DOHH2 (cell line): ENCODE data around the gene MUC2.

ENCODE experiments used
- H3F3A ChIP-seq: fragments of 200-600 bp; sonication (generic), shearing (Covaris generic); 2 replicates; pipeline ENCODE4 v1.6.0; 2016; ENCODE audit warnings: antibody characterized with exemption, mild to moderate bottlenecking; ENCODE audit not compliant: control insufficient read depth, insufficient read depth
- H3K27ac ChIP-seq: fragments of 200-600 bp; sonication (generic); 2 replicates; pipeline ENCODE4 v1.5.1; 2014; ENCODE audit warnings: low read depth, mild to moderate bottlenecking, low read length, moderate library complexity
- H3K27me3 ChIP-seq: fragments of 200-600 bp; sonication (generic); 2 replicates; pipeline ENCODE4 v1.6.1; 2014; ENCODE audit warnings: mild to moderate bottlenecking, low read length, mixed read lengths; ENCODE audit not compliant: control insufficient read depth
- H3K36me3 ChIP-seq: fragments of 200-600 bp; sonication (generic); 2 replicates; pipeline ENCODE4 v1.6.1; 2014; ENCODE audit warnings: mild to moderate bottlenecking, low read length, moderate library complexity, mixed read lengths; ENCODE audit not compliant: control insufficient read depth
- H3K4me1 ChIP-seq: fragments of 200-600 bp; sonication (generic); 2 replicates; pipeline ENCODE4 v1.6.1; 2014; ENCODE audit warnings: mild to moderate bottlenecking, low read length, mixed read lengths; ENCODE audit not compliant: control insufficient read depth
- H3K4me2 ChIP-seq: fragments of 200-600 bp; sonication (generic); 2 replicates; pipeline ENCODE4 v1.6.0; 2014; ENCODE audit warnings: mild to moderate bottlenecking, low read length, moderate library complexity
- H3K4me3 ChIP-seq: fragments of 200-600 bp; sonication (generic); 2 replicates; pipeline ENCODE4 v1.5.1; 2014; ENCODE audit warnings: mild to moderate bottlenecking, low read length, mixed read lengths
- H3K79me2 ChIP-seq: fragments of 200-600 bp; sonication (generic); 2 replicates; pipeline ENCODE4 v1.6.1; 2014; ENCODE audit warnings: mild to moderate bottlenecking, low read length, mixed read lengths; ENCODE audit not compliant: control insufficient read depth
- H3K9me2 ChIP-seq: fragments of 200-600 bp; sonication (generic); replicated peaks from 2 replicates; pipeline ENCODE4 v1.6.1; 2014; ENCODE audit warnings: mild to moderate bottlenecking, low read length, mixed read lengths; ENCODE audit not compliant: control insufficient read depth
- H3K9me3 ChIP-seq: fragments of 200-600 bp; sonication (generic); 2 replicates; pipeline ENCODE4 v1.6.1; 2014; ENCODE audit warnings: antibody characterized with exemption, low read length, mixed read lengths; ENCODE audit not compliant: control insufficient read depth, insufficient read depth
- H4K20me1 ChIP-seq: fragments of 200-600 bp; sonication (generic); 2 replicates; pipeline ENCODE4 v1.6.0; 2014; ENCODE audit warnings: low read depth, mild to moderate bottlenecking, antibody characterized with exemption, low read length, moderate library complexity; ENCODE audit not compliant: control insufficient read depth, insufficient read depth
- EZH2phosphoT487 ChIP-seq: fragments of 200-600 bp; sonication (generic); IDR thresholded peaks from 2 replicates; pipeline ENCODE4 v1.6.1; 2017; ENCODE audit warnings: borderline replicate concordance, mild to moderate bottlenecking, antibody characterized with exemption, low read length, moderate library complexity, mixed read lengths
- TF ChIP-seq, protein P1 (sequence below): fragments of 200-600 bp; sonication (generic); IDR thresholded peaks from one replicate; pipeline ENCODE4 v1.5.1; 2014; ENCODE audit warnings: antibody characterized with exemption, mild to moderate bottlenecking, low read depth, low read length; ENCODE audit not compliant: poor library complexity, severe bottlenecking

The MUC2 gene

DNA sequence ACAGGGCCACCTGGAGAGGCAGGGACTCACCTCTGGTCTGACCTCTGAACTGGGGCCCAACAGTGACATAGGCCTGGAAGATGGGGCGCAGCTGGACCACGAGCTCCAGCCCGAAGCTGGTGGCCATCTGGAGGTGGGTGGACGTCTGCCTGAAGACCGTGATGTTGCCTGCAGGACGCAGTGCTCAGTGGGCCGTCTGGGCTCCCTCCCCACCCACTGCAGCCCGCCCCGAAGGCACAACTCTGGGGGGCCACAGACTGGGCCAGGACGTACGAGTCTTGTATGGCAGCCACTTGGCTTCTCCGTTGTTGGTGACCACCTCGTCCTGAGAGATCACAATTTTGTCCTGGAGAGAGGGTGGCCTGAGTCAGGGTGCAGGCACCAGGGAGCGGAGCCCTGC lies 46.1 kb upstream of the MUC2 start:
- no peaks in the 10 kb centered on the region for H3K27me3 ChIP-seq
- TF ChIP-seq EZH2phosphoT487 = no peak
- TF ChIP-seq, protein P1, sequence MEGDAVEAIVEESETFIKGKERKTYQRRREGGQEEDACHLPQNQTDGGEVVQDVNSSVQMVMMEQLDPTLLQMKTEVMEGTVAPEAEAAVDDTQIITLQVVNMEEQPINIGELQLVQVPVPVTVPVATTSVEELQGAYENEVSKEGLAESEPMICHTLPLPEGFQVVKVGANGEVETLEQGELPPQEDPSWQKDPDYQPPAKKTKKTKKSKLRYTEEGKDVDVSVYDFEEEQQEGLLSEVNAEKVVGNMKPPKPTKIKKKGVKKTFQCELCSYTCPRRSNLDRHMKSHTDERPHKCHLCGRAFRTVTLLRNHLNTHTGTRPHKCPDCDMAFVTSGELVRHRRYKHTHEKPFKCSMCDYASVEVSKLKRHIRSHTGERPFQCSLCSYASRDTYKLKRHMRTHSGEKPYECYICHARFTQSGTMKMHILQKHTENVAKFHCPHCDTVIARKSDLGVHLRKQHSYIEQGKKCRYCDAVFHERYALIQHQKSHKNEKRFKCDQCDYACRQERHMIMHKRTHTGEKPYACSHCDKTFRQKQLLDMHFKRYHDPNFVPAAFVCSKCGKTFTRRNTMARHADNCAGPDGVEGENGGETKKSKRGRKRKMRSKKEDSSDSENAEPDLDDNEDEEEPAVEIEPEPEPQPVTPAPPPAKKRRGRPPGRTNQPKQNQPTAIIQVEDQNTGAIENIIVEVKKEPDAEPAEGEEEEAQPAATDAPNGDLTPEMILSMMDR = no peak
- H3K79me2 ChIP-seq = no peaks in the 10 kb centered on the region
- no peak overlapping the region for H3K4me2 ChIP-seq
- no peaks in the 10 kb centered on the region for H3K9me3 ChIP-seq
- no peak overlapping the region for H3K27ac ChIP-seq
- H4K20me1 ChIP-seq = no peaks in the 10 kb centered on the region
- no peaks in the 10 kb centered on the region for H3K4me1 ChIP-seq
- no peaks in the 10 kb centered on the region for H3F3A ChIP-seq
- H3K36me3 ChIP-seq = no peaks in the 10 kb centered on the region
- H3K4me3 ChIP-seq = no peak overlapping the region
- no peaks in the 10 kb centered on the region for H3K9me2 ChIP-seq

DNA sequence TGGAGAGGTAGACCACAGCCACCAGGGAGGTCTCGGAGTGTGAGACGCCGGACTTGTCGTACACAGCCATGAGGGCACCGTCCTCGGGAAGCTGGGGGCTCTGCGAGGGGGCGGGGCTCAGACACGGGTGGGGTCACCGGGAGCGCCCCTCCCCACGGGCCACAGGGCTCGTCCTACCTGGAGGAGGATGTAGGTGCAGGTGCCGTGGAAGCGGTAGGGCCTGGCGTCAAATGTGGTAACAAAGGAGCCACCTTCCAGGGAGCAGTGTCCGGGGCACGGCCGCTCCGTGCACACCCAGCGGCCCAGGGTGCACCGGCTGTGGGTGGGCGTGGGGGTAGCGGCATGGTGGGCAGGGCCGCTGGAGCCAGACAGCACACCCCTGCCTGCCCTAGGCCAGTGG lies 45.6 kb upstream of the MUC2 start:
- H3K4me3 ChIP-seq = no peak overlapping the region
- no peak for TF ChIP-seq EZH2phosphoT487
- TF ChIP-seq, protein P1 = no peak
- H3K36me3 ChIP-seq = no peaks in the 10 kb centered on the region
- H3K4me1 ChIP-seq = no peaks in the 10 kb centered on the region
- H3K79me2 ChIP-seq = no peaks in the 10 kb centered on the region
- no peaks in the 10 kb centered on the region for H3K9me2 ChIP-seq
- no peaks in the 10 kb centered on the region for H4K20me1 ChIP-seq
- no peak overlapping the region for H3K4me2 ChIP-seq
- no peaks in the 10 kb centered on the region for H3K27me3 ChIP-seq
- H3K27ac ChIP-seq = no peak overlapping the region
- no peaks in the 10 kb centered on the region for H3K9me3 ChIP-seq
- H3F3A ChIP-seq = no peaks in the 10 kb centered on the region

DNA sequence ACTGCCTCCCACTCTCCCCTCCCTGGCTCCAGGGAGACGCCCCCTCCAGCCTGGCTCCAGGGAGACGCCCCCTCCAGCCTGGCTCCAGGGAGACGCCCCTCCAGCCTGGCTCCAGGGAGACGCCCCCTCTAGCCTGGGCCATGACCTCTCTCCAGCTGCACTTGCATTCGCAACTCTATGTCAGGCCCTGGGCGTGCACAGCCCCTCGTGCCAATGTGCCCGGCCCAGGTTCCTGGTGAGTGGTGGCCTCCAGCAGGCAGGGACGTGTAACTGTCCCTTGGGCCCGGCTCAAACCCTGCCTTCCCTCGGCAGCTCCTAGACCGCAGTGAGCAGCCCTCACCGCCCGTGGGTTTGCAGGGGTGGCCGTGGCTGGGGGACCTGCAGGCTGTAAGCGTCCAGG lies 45.0 kb upstream of the MUC2 start:
- Histone ChIP-seq H3K9me3 (no peaks in the 10 kb centered on the region), H3K9me2 (no peaks in the 10 kb centered on the region), H3K36me3 (no peaks in the 10 kb centered on the region), H3K4me1 (no peaks in the 10 kb centered on the region), H3K27ac (no peak overlapping the region), H3K4me3 (no peak overlapping the region), H4K20me1 (no peaks in the 10 kb centered on the region), H3K4me2 (no peak overlapping the region), H3K27me3 (no peaks in the 10 kb centered on the region), H3F3A (no peaks in the 10 kb centered on the region), H3K79me2 (no peaks in the 10 kb centered on the region)
- TF ChIP-seq EZH2phosphoT487 = no peak
- TF ChIP-seq, protein P1 = no peak

DNA sequence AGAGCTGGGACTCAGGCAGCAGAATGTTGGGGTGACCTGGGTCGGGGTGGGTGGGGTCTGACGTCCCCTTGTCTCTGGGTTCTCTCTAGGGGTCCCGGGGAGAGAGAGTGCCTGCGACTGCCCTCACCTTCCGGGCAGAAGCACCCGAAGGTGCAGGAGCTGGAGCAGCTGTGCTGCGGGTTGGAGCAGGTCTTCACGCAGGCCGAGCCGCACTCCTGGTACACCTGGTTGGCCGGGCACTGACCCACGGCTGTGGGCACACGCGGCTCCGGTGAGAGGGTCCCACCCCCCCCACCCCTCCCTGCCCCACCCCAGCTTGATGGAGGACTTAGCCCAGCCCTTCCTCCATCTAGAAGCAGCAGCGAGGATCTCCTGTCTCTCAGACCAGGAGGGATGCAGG lies 44.6 kb upstream of the MUC2 start:
- Histone ChIP-seq H4K20me1 (no peaks in the 10 kb centered on the region), H3K27ac (no peak overlapping the region), H3K36me3 (no peaks in the 10 kb centered on the region), H3K79me2 (no peaks in the 10 kb centered on the region), H3K27me3 (no peaks in the 10 kb centered on the region), H3K4me2 (no peak overlapping the region), H3K9me2 (no peaks in the 10 kb centered on the region), H3K4me1 (no peaks in the 10 kb centered on the region), H3F3A (no peaks in the 10 kb centered on the region), H3K4me3 (no peak overlapping the region), H3K9me3 (no peaks in the 10 kb centered on the region)
- TF ChIP-seq EZH2phosphoT487 = no peak
